Smooth muscle cell (in vitro differentiated cells): ENCODE results near the gene RRBP1. TPM values are rescaled to one million over a fixed set of nuclear protein-coding genes. Genes with fewer than 3 reads are reported as not detected.

ENCODE experiments used
- DNase-seq: peaks from one replicate; lab custom pipeline; 2025; ENCODE audit not compliant: unreplicated experiment; lab: John Stamatoyannopoulos, UW
- H2AFZ ChIP-seq: fragments of 200-600 bp; sonication (generic); 2 replicates; pipeline ENCODE4 v1.6.0; 2016; ENCODE audit warnings: antibody characterized with exemption, low read depth, mild to moderate bottlenecking
- H3F3A ChIP-seq: fragments of 200-600 bp; sonication (generic); 2 replicates; pipeline ENCODE4 v1.6.0; 2017; ENCODE audit warnings: antibody characterized with exemption, low read depth
- H3K27ac ChIP-seq: fragments of 200-600 bp; sonication (generic); 2 replicates; pipeline ENCODE4 v1.5.1; 2016; ENCODE audit warnings: low read depth, mild to moderate bottlenecking
- H3K27me3 ChIP-seq: fragments of 200-600 bp; sonication (generic); 2 replicates; pipeline ENCODE4 v1.6.1; 2016; ENCODE audit warnings: low read depth, mild to moderate bottlenecking
- H3K36me3 ChIP-seq: fragments of 200-600 bp; sonication (generic); 2 replicates; pipeline ENCODE4 v1.5.1; 2016; ENCODE audit warnings: low read depth
- H3K4me1 ChIP-seq: fragments of 200-600 bp; sonication (generic); 2 replicates; pipeline ENCODE4 v1.5.1; 2016; ENCODE audit warnings: low read depth
- H3K4me2 ChIP-seq: fragments of 200-600 bp; sonication (generic); 2 replicates; pipeline ENCODE4 v1.6.0; 2016; ENCODE audit warnings: mild to moderate bottlenecking
- H3K4me3 ChIP-seq: fragments of 200-600 bp; sonication (generic); 2 replicates; pipeline ENCODE4 v1.5.1; 2016; ENCODE audit warnings: mild to moderate bottlenecking
- H3K79me2 ChIP-seq: fragments of 200-600 bp; sonication (generic); 2 replicates; pipeline ENCODE4 v1.6.0; 2016; ENCODE audit warnings: low read depth, mild to moderate bottlenecking
- H3K9ac ChIP-seq: fragments of 200-600 bp; sonication (generic); 2 replicates; pipeline ENCODE4 v1.6.0; 2016; ENCODE audit warnings: low read depth
- H3K9me3 ChIP-seq: fragments of 200-600 bp; sonication (generic); replicated peaks from 2 replicates; pipeline ENCODE4 v1.5.1; 2016; ENCODE audit warnings: low read depth
- H4K20me1 ChIP-seq: fragments of 200-600 bp; sonication (generic); 2 replicates; pipeline ENCODE4 v1.6.0; 2016; ENCODE audit warnings: low read depth
- CTCF ChIP-seq: fragments of 200-600 bp; sonication (generic); IDR thresholded peaks from 2 replicates; pipeline ENCODE4 v1.5.1; 2017; ENCODE audit warnings: borderline replicate concordance, mild to moderate bottlenecking, antibody characterized with exemption; ENCODE audit not compliant: insufficient read depth, poor library complexity, severe bottlenecking
- WGBS: methylation state at CpG from one replicate; pipeline ENCODE4 v1.1.7; 2016; ENCODE audit warnings: low lambda C conversion rate; 5-methylcytosine and 5-hydroxymethylcytosine counted together
- polyA plus RNA-seq: library from polyadenylated mRNA; unstranded; fragments of >200 nt; fragmentation: Nextera tagmentation; extraction: Ambion mirVana; gene quantifications from 2 replicates; pipeline ENCODE4 v1.2.1, GENCODE V29; 2016
- total RNA-seq: library from RNA; depleted of rRNA; stranded (reverse); fragments of >200 nt; gene quantifications from 2 replicates; pipeline ENCODE4 v1.2.3, GENCODE V29; 2014

RRBP1 gene
- total and polyA plus RNA-seq, 2 experiments from 2014 or later: 142 to 226 TPM

- Histone ChIP-seq H2AFZ (no peak overlapping the region), H3K9me3 (no peaks in the 10 kb centered on the region), H3K36me3 (peaks cover 4% of the 10 kb centered on the region), H3K4me1 (peaks cover 10% of the 10 kb centered on the region), H3K9ac (no peak overlapping the region), H3K27ac (peak overlapping the region; percentile 80), H4K20me1 (peaks cover 100% of the 10 kb centered on the region), H3K27me3 (no peaks in the 10 kb centered on the region), H3F3A (peaks cover 17% of the 10 kb centered on the region), H3K4me2 (no peak overlapping the region), H3K79me2 (peaks cover 100% of the 10 kb centered on the region), H3K4me3 (no peak overlapping the region)
- no peak for TF ChIP-seq CTCF
- WGBS: 96% methylated on average over 13 of the region's 13 CpGs
- DNase-seq: no peak
Measured at GRCh38 chr20:17675519-17676377, 6.3 kb downstream of the RRBP1 start.

- 90% methylated on average over 9 of the region's 9 CpGs for WGBS
- H3K27ac ChIP-seq: no peak overlapping the region
- no peak overlapping the region for H3K9ac ChIP-seq
- H4K20me1 ChIP-seq: peaks cover 100% of the 10 kb centered on the region
- H3F3A ChIP-seq: peaks cover 16% of the 10 kb centered on the region
- no peak overlapping the region for H3K4me3 ChIP-seq
- H3K4me2 ChIP-seq: no peak overlapping the region
- DNase-seq: no peak
- no peak overlapping the region for H2AFZ ChIP-seq
- H3K9me3 ChIP-seq: no peaks in the 10 kb centered on the region
- no peak for TF ChIP-seq CTCF
- H3K27me3 ChIP-seq: no peaks in the 10 kb centered on the region
- peaks cover 100% of the 10 kb centered on the region for H3K79me2 ChIP-seq
- peaks cover 6% of the 10 kb centered on the region for H3K4me1 ChIP-seq
- peaks cover 4% of the 10 kb centered on the region for H3K36me3 ChIP-seq
Measured at GRCh38 chr20:17674722-17675518, 7.1 kb downstream of the RRBP1 start.

GRCh38 chr20:17673084-17673483 is 9.0 kb downstream of the RRBP1 start:
- no peaks in the 10 kb centered on the region for H3K36me3 ChIP-seq
- peaks cover 100% of the 10 kb centered on the region for H4K20me1 ChIP-seq
- WGBS: 94% methylated on average over 7 of the region's 7 CpGs

More at GRCh38 chr20:17673084-17673483, 9.0 kb downstream of the RRBP1 start:
- H3K4me2 ChIP-seq: no peak overlapping the region
- peaks cover 7% of the 10 kb centered on the region for H3F3A ChIP-seq
- no peak for TF ChIP-seq CTCF
- H3K79me2 ChIP-seq: peaks cover 100% of the 10 kb centered on the region
- no peak overlapping the region for H3K27ac ChIP-seq
- no peak overlapping the region for H3K4me3 ChIP-seq
- no peaks in the 10 kb centered on the region for H3K27me3 ChIP-seq
- no peak overlapping the region for H3K9ac ChIP-seq
- H2AFZ ChIP-seq: no peak overlapping the region
- H3K4me1 ChIP-seq: no peaks in the 10 kb centered on the region
- no peak for DNase-seq
- no peaks in the 10 kb centered on the region for H3K9me3 ChIP-seq
